ENCODE measurements around the gene TREML1.
A peak's percentile ranks its signal among the peaks of the same experiment; 100 is the strongest.

The TREML1 gene

DNA sequence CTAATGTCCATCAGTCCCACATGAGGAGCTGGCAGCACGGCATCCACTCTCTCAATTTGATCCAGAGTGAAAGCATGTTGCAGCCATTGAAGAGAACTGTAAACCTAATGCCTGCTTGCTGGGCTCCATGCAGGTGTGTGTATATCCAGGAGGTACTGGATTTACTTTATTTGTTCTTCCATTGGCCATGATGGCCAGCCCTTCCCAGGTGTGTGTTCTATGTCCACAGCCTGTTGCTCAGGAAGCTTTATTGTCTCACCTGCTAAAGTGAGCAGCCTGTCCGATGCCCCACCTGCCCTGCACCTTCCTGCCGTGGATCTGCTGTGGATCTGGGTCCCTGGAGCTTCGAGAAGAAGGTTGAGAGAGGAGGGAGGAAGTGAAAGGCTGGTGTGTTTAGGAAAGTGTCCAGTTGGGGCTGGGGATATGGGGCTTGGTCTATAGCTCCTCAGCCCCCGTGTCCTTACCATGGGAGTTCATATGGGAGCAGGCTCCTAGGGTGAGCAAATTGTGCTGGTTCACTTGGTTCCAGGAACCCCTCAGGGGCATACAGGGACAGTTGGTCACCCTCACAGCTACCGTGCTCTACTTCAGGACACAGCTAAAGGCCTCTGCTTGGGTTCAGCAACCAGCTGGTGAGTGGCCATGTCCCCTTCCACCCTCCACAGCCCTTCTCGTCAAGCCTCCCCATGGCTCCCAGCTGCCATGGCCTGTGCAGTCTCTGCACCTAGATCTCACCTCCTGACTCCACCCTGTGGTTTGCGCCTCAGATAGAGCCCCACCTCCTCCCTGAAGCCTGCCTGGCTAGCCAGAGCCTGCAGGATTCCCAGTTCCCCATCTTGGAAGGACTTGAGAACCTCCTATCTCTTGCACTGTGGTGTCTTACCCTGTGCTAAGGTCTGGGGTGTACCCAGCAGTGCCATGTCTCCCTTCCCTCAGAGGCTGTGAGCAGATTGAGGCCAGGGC lies 34.1 kb upstream of the TREML1 start:
- TF ChIP-seq, protein P1, sequence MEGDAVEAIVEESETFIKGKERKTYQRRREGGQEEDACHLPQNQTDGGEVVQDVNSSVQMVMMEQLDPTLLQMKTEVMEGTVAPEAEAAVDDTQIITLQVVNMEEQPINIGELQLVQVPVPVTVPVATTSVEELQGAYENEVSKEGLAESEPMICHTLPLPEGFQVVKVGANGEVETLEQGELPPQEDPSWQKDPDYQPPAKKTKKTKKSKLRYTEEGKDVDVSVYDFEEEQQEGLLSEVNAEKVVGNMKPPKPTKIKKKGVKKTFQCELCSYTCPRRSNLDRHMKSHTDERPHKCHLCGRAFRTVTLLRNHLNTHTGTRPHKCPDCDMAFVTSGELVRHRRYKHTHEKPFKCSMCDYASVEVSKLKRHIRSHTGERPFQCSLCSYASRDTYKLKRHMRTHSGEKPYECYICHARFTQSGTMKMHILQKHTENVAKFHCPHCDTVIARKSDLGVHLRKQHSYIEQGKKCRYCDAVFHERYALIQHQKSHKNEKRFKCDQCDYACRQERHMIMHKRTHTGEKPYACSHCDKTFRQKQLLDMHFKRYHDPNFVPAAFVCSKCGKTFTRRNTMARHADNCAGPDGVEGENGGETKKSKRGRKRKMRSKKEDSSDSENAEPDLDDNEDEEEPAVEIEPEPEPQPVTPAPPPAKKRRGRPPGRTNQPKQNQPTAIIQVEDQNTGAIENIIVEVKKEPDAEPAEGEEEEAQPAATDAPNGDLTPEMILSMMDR (IDR thresholded peaks at IDR 0.05; ENCODE audit: low read depth, low read length): no peak
- H3K4me3 ChIP-seq (ENCODE audit: low read depth, low read length): no peak overlapping the region

DNA sequence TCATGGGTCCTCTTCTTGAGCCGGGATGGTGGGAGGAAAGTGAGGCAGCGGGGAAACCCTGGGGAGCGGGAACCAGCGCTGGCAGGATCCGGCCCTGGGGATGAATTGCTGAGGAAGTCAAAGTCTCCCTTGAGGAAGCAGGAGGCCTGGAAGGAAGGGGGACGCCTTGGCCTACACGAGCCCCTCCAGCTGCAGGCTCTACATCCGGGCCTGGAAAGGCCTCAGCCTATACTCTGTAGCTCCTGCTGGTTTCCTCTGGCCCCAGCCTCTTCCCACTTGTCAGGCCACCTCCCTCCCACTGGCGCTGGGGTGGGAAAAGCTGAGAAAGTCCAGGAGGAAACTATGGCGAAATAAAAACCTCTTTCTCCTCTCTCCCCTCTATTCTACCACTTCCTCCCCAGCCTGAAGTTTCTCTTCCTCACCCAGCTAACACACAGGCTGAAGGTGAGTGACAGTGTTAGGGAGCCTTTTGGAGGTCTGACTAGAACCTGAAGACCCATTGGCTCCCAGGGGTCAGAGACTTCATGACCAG lies 31.9 kb upstream of the TREML1 start:
- no peak overlapping the region for H3K4me3 ChIP-seq (ENCODE audit: low read depth, low read length)
- TF ChIP-seq, protein P1 (IDR thresholded peaks at IDR 0.05; ENCODE audit: low read depth, low read length): no peak

DNA sequence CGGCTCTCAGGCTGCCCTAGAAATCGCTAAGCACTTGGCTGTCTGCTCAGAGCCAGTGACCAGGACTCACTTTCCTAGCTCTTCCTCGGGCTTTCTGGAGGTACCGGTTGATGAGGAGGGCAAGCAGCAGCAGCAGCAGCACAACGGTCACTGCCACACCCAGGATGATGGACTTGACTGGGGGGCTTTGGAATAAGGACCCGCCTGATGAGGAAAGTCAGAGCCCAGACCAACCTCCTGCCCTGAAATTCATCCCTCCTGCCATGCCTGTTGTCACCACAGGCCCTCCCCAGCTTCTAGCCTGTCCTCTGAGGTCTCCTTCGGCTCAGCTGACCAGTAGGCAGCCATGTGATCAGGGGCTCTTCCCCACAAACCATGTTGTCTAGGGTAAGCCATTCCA lies 30.6 kb upstream of the TREML1 start:
- no peak overlapping the region for H3K4me3 ChIP-seq (ENCODE audit: low read depth, low read length)
- TF ChIP-seq, protein P1 (IDR thresholded peaks at IDR 0.05; ENCODE audit: low read depth, low read length): no peak

DNA sequence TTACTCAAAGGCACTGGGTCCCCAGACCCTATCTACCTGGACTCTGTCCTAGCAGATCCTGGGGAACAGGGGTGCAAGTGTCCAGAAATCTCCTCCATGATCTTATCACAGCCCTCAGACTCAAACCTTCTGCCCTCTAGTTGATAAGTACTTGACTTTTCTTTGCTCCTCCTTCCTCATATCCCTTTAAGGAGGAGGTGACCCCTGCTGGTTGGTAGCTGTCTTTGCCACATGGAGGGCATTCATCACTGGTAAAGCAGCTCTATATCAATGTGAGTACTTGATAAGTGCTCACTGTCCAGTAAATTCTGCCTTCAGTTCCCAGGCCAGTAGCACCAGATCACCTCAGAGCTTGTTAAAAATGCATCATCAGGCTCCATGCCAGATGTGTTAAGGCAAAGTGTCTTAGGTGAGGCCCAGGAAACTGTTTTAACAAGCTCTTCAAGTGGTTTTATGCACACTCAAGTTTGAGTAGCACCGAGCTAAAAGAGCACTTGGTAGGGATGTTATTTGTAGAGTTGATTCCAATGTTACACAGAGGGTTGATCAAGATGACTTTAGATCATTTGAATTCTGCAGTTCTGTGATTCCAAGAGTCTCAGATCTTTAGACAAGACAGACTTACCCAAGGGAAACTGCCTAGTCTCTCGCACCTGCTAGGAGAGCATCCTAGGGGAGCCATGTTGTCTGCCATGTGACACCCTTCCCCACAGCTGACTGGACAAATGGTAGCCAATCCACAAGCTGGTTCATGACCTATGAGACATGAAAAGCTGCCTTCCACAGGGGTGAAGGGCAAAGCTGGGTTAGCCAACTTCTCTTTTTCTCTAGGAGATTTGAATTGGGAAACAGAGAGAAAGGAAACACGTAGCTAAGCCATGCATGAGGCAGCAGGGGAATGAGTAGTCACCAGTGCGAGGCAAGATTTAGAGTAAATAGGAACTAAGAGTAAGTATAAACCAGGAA lies 28.2 kb upstream of the TREML1 start:
- H3K4me3 ChIP-seq (ENCODE audit: low read depth, low read length): no peak overlapping the region
- TF ChIP-seq, protein P1 (IDR thresholded peaks at IDR 0.05; ENCODE audit: low read depth, low read length): peak; percentile 60

DNA sequence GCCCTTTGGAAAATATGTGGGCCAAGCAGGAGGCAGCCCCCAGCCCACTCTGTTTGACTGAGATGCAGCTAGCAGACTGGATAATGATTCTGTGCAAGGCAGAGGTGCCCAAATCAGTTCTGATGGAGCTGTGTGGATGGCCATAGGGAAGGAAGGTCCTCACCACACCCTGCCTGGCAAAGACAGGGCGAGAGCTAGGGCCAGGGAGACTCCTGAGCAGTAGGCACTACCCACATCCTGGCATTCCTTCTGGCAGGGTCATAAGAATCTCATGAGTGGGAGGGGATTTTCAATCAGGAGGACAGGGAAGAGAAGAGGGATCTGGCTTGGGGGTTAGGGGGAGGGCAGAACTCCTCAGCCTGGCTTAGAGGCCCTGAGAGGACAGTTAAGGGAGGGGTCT lies 27.4 kb upstream of the TREML1 start:
- no peak overlapping the region for H3K4me3 ChIP-seq (ENCODE audit: low read depth, low read length)
- TF ChIP-seq, protein P1 (IDR thresholded peaks at IDR 0.05; ENCODE audit: low read depth, low read length): no peak

DNA sequence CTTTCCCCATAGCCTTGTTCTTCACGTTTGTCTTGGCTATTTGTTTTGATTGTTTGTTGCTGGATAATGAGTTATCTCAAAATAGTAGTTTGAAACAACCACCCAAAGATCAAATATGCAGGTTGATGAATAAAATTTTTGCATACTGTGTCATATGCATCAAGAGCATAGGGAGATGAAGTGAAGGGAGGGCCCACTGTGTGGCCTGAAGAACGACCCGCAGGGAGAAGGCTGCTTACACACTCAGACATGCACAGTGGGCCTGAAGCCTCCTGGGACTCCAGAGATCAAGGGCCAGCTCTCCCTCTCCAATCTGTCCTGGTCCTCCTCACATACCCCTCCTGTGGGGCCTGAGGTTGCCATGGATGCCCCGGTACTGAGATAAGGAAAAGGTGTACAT lies 25.0 kb upstream of the TREML1 start:
- TF ChIP-seq, protein P1 (IDR thresholded peaks at IDR 0.05; ENCODE audit: low read depth, low read length): no peak
- H3K4me3 ChIP-seq (ENCODE audit: low read depth, low read length): no peak overlapping the region
